PC-3 (cell line): ENCODE data around the gene FARP1. TPM values are rescaled to one million over a fixed set of nuclear protein-coding genes. Genes with fewer than 3 reads are reported as not detected.

Source experiments
- ATAC-seq: fragments of 200-7000 bp; cut with Tn5 transposase; 2 replicates; pipeline ENCODE4 v1.9.1; 2020; ENCODE audit warnings: mild to moderate bottlenecking, moderate library complexity
- BruUV-seq: library from RNA; stranded (reverse); fragments of 400-500 nt; replicated peaks from 2 replicates; lab custom pipeline; 2021; lab: Mats Ljungman, UMichigan
- CTCF ChIA-PET: fragments of 300-600 bp; sonication (Branson Sonifier 250); formaldehyde crosslinking; loops from one replicate; lab custom pipeline; 2022; ENCODE audit warnings: antibody characterized with exemption; lab: Charles Lee
- POLR2A ChIA-PET: fragments of 300-600 bp; sonication (Branson Sonifier 250); formaldehyde crosslinking; loops from one replicate; lab custom pipeline; 2022; ENCODE audit warnings: antibody characterized with exemption; ENCODE audit not compliant: unreplicated experiment; lab: Charles Lee
- DNase-seq: peaks from one replicate; pipeline ENCODE4 v3.0.0-alpha.2; 2015
- H2AFZ ChIP-seq: fragments of 300-600 bp; sonication (generic); 2 replicates; pipeline ENCODE4 v1.6.0; 2016; ENCODE audit warnings: antibody characterized with exemption, low read length
- H3F3A ChIP-seq: fragments of 300-600 bp; sonication (generic); one replicate; pipeline ENCODE4 v1.6.0; 2017; ENCODE audit warnings: antibody characterized with exemption, low read length, control low read depth, mild to moderate bottlenecking; ENCODE audit not compliant: unreplicated experiment
- H3K27ac ChIP-seq: fragments of 300-600 bp; sonication (generic); 2 replicates; pipeline ENCODE4 v1.5.1; 2016; ENCODE audit warnings: mild to moderate bottlenecking, low read length
- H3K27me3 ChIP-seq: fragments of 300-600 bp; sonication (generic); 2 replicates; pipeline ENCODE4 v1.6.1; 2016; ENCODE audit warnings: low read length, mixed read lengths
- H3K36me3 ChIP-seq: fragments of 300-600 bp; sonication (generic); 2 replicates; pipeline ENCODE4 v1.6.1; 2016; ENCODE audit warnings: low read depth, mixed run types, low read length, mixed read lengths
- H3K4me1 ChIP-seq: fragments of 300-600 bp; sonication (generic); 2 replicates; pipeline ENCODE4 v1.5.1; 2016; ENCODE audit warnings: low read length; ENCODE audit not compliant: insufficient read depth
- H3K4me2 ChIP-seq: fragments of 300-600 bp; sonication (generic); 2 replicates; pipeline ENCODE4 v1.6.0; 2016; ENCODE audit warnings: low read length
- H3K4me3 ChIP-seq: fragments of 300-600 bp; sonication (generic); 2 replicates; pipeline ENCODE4 v1.5.1; 2016; ENCODE audit warnings: mild to moderate bottlenecking, low read length, mixed read lengths
- H3K79me2 ChIP-seq: fragments of 300-600 bp; sonication (generic); 2 replicates; pipeline ENCODE4 v1.6.1; 2017; ENCODE audit warnings: low read length, mixed read lengths
- H3K9ac ChIP-seq: fragments of 300-600 bp; sonication (generic); 2 replicates; pipeline ENCODE4 v1.6.0; 2016; ENCODE audit warnings: mild to moderate bottlenecking, low read length
- H3K9me2 ChIP-seq: fragments of 300-600 bp; sonication (generic); replicated peaks from 2 replicates; pipeline ENCODE4 v1.6.1; 2016; ENCODE audit warnings: mixed run types, low read length, mixed read lengths
- H3K9me3 ChIP-seq: fragments of 300-600 bp; sonication (generic); 2 replicates; pipeline ENCODE4 v1.6.1; 2016; ENCODE audit warnings: low read length, mixed read lengths
- H4K20me1 ChIP-seq: fragments of 300-600 bp; sonication (generic); 2 replicates; pipeline ENCODE4 v1.6.1; 2016; ENCODE audit warnings: low read length, mixed read lengths
- CTCF ChIP-seq: fragments of 300-600 bp; sonication (generic); conservative IDR thresholded peaks from 2 replicates; pipeline ENCODE4 v1.5.1; 2017; ENCODE audit warnings: antibody characterized with exemption, low read depth, mild to moderate bottlenecking, low read length
- EZH2 ChIP-seq: fragments of 300-600 bp; sonication (generic); IDR thresholded peaks from one replicate; pipeline ENCODE4 v1.6.1; 2017; ENCODE audit warnings: antibody characterized with exemption, mild to moderate bottlenecking, low read length; ENCODE audit not compliant: unreplicated experiment
- EZH2phosphoT487 ChIP-seq: fragments of 300-600 bp; sonication (generic); IDR thresholded peaks from 2 replicates; pipeline ENCODE4 v1.6.1; 2018; ENCODE audit warnings: mild to moderate bottlenecking, antibody characterized with exemption, low read length, borderline replicate concordance
- intact Hi-C: fragments of 100-400 bp; cut with micrococcal nuclease; formaldehyde crosslinking; loops from 2 replicates; pipeline ENCODE4 v1.9.0; 2023
- total RNA-seq: library from RNA; depleted of rRNA; stranded (reverse); fragments of >200 nt; gene quantifications from 2 replicates; pipeline ENCODE4 v1.2.3, GENCODE V29; 2014

The FARP1 gene
- total RNA-seq, 1 experiment from 2014 or later, result 18.2 TPM

- Histone ChIP-seq H3K9ac (no peak overlapping the region), H3K36me3 (no peaks in the 10 kb centered on the region), H3K4me1 (no peaks in the 10 kb centered on the region), H3K9me2 (no peaks in the 10 kb centered on the region), H3K4me2 (no peak overlapping the region), H3K9me3 (no peaks in the 10 kb centered on the region), H3K27me3 (no peaks in the 10 kb centered on the region), H3K4me3 (no peak overlapping the region), H3F3A (no peaks in the 10 kb centered on the region), H3K79me2 (no peaks in the 10 kb centered on the region), H2AFZ (no peak overlapping the region), H4K20me1 (no peaks in the 10 kb centered on the region), H3K27ac (no peak overlapping the region)
- CTCF ChIA-PET, result no interaction called here
- intact Hi-C loops, result no loop called here
- no peak for TF ChIP-seq EZH2phosphoT487
- TF ChIP-seq CTCF, result no peak
- TF ChIP-seq EZH2, result no peak
- POLR2A ChIA-PET, result interaction anchor here (0.6 kb wide), 1 partner anchor 84 kb away, joined by 3 read pairs; no protein-coding TSS in a partner anchor
- no TSS peak for BruUV-seq
- DNase-seq (no peak), ATAC-seq (no peak)
These were observed 170.4 kb downstream of the FARP1 start for GRCh38 chr13:98313023-98313921.

- Histone ChIP-seq H3K4me2 (no peak overlapping the region), H3K36me3 (no peaks in the 10 kb centered on the region), H3K9me3 (no peaks in the 10 kb centered on the region), H3K27me3 (no peaks in the 10 kb centered on the region), H3K9me2 (no peaks in the 10 kb centered on the region), H3K9ac (no peak overlapping the region), H3F3A (no peaks in the 10 kb centered on the region), H4K20me1 (no peaks in the 10 kb centered on the region), H3K27ac (no peak overlapping the region), H3K79me2 (no peaks in the 10 kb centered on the region), H3K4me1 (no peaks in the 10 kb centered on the region), H3K4me3 (no peak overlapping the region), H2AFZ (no peak overlapping the region)
- no peak for TF ChIP-seq CTCF
- no peak for TF ChIP-seq EZH2
- no peak for TF ChIP-seq EZH2phosphoT487
- intact Hi-C loops, result no loop called here
- CTCF ChIA-PET, result no interaction called here
- BruUV-seq, result no TSS peak
- ATAC-seq (no peak), DNase-seq (no peak)
- POLR2A ChIA-PET, result interaction anchor here (0.6 kb wide), 1 partner anchor 85 kb away, joined by 3 read pairs; no protein-coding TSS in a partner anchor
These were observed 171.0 kb downstream of the FARP1 start for GRCh38 chr13:98313922-98314292.

GRCh38 chr13:98315466-98315865 is 172.6 kb downstream of the FARP1 start:
- Histone ChIP-seq H3K4me3 (no peak overlapping the region), H3K9me3 (no peaks in the 10 kb centered on the region), H3K4me1 (no peaks in the 10 kb centered on the region), H3K79me2 (no peaks in the 10 kb centered on the region), H3F3A (no peaks in the 10 kb centered on the region), H3K27ac (no peak overlapping the region), H3K4me2 (no peak overlapping the region), H2AFZ (no peak overlapping the region), H4K20me1 (no peaks in the 10 kb centered on the region), H3K36me3 (no peaks in the 10 kb centered on the region), H3K27me3 (no peaks in the 10 kb centered on the region), H3K9ac (no peak overlapping the region), H3K9me2 (no peaks in the 10 kb centered on the region)
- DNase-seq, result no peak
- ATAC-seq, result no peak
- BruUV-seq, result no TSS peak
- ChIA-PET POLR2A (no interaction called here), CTCF (no interaction called here)
- no peak for TF ChIP-seq EZH2phosphoT487
- no peak for TF ChIP-seq CTCF
- TF ChIP-seq EZH2, result no peak
- intact Hi-C loops, result no loop called here
